Stimulated activated naive CD8-positive, alpha-beta T cell treated with anti-CD3 and anti-CD28 coated beads, Interleukin-15, Interleukin-2, amounts not matched to agents 100 U/mL and 50 U/mL, for 24 hours (primary cell): ENCODE data around the gene SEPTIN10.
"Not testable (repeated sequence)": the region's sequence is repeated elsewhere in the genome, so short reads cannot be mapped to it uniquely, and the experiment has no call there.

Experiments used
- ATAC-seq: fragments of 150-1000 bp; cut with Tn5 transposase; one replicate; pipeline ENCODE4 v1.10.0; 2021
- DNase-seq: peaks from one replicate; pipeline ENCODE4 v3.0.0; 2021

SEPTIN10 gene

DNA sequence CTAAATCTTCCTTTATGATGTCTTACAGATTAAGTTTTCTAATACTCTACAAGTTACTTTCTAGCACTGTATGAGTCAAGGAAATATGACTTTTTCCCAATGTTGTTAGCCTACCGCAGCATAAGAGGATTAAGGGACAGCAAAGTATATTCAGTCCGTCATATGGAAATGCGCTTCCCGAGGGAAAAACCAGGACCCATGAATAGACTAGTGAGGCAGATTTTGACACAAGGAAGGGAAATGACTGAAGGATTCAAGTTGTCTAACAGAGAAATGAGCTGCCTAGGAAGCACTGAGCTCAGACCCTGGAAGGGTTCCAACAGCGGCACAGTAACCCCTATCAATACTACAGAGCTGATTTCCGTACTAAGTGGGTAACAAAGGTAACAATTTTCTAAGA, 12.0 kb downstream of the SEPTIN10 start:
- ATAC-seq, result no peak

DNA sequence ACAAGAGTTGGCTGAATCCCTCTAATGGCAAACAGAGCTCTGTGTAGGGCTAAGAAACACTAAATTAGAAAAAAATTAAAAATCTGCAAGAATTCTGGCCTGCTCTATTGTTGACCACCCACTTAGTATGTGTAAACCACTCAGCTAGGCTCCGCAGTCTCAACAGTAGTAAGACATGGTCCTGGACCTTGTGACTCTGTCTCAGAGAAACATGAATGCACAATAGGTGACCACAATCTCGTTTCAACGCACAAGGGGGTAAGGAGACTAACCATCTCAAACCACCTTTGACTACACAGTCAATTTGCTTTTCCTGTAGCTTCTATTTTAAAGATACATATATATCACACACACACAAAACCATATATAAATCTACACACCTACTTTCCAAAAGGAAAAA, 16.5 kb downstream of the SEPTIN10 start:
- DNase-seq (no peak), ATAC-seq (no peak)

More for the DNA sequence above, 12.0 kb downstream of the SEPTIN10 start:
- no peak for DNase-seq

DNA sequence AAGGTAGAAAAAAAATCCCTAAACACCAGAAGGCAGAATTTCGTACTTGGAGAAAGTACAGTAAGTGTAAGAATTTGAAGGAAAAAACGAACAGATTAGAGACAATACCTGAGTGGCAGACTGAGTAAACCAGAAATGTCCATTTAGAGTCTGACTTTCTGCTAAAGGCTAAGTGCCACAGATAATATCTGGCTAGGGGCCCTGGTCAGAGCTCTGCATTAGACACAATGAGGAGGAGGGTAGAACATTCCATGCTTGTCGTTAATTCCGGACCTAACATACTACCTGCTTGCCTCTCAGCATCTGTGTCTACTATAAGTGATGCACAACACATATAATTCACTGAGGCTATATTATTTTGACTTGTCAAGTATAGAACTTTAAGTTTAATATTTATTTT, 18.1 kb downstream of the SEPTIN10 start:
- DNase-seq (no peak), ATAC-seq (no peak)

DNA sequence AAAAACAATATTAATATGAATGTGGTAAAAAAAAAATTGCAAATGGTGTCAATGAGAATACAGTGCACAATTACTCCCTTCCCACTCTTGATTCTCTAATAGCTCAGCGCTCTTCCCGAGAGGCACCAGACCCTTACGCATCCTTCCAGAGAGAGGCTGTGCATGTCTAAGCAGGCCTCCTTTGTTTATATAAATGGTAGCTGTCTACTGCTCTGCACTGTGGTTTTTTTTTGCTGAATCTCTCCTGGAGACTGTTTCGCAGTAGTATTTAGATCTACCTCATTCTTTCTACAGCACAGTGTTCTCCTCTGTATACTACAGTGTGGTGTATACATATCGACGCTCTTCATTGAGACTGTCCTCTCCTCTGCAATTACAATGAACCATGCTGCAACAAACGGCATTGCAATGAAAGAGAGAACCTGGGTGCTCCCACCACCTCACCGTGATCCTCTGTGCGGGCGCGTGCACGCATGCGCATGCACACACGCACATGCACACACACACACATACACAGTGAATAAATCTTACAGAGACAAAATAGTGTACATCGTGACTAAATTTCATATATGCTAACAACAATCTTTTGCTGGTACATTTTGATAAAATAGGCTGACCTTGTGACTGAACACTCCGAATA, 19.4 kb downstream of the SEPTIN10 start:
- DNase-seq (no peak), ATAC-seq (no peak)

DNA sequence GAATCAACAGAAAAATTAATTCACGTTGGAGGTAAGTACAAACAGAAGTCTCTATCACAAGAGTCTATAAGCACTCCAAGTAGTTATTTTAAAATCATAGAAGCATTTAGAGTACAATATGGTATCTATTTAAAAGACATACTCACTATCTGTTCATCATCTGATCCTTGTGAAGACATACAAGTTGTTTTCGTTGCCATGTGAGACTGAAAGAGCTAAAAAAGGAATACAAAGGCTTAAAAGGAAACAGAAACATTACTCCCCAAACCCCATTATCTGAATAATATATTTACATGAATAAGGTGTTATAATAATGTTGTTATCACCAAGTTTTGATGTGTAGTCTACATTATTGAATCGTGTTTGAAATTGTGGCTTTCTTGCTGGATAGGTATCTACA, 20.9 kb downstream of the SEPTIN10 start:
- no peak for DNase-seq
- no peak for ATAC-seq

DNA sequence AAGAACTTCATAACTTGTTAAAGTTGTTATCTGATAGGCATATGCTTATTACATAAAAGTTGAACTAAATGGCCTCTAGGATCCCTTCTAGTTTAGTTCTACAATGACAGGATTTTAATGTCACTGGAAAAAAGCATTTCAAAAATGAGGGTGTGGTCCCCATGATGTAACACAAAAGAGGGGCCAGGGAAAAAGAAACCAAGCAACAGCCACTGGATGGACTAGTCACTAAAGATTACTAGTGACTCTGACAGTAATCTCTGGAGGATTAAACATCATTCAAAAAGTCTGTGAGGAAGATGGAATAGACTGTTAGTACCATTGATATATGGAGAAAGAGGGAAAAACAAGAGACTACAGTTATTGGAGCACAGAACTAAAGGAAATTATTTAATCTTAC, 22.6 kb downstream of the SEPTIN10 start:
- no peak for DNase-seq

DNA sequence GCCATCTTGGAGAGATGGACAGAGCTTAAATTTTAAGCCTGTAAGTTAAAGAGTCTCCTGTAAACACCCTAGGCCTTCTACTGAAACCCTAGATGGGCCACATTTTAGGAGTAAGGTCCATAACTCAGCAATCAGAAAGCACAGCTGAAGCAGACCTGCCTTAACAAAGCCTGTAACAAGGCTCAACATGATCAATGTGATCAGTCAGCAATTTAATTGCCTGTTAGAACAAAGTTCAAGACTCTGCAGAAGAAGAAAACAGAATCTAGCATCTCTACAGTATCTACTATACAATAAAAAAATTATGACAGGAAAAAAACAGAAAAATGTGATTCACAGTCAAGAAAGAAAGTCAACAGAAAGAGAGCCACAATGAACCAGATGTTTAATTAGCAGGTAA, 27.1 kb downstream of the SEPTIN10 start:
- ATAC-seq (no peak), DNase-seq (no peak)

More for the DNA sequence above, 22.6 kb downstream of the SEPTIN10 start:
- ATAC-seq, result no peak

DNA sequence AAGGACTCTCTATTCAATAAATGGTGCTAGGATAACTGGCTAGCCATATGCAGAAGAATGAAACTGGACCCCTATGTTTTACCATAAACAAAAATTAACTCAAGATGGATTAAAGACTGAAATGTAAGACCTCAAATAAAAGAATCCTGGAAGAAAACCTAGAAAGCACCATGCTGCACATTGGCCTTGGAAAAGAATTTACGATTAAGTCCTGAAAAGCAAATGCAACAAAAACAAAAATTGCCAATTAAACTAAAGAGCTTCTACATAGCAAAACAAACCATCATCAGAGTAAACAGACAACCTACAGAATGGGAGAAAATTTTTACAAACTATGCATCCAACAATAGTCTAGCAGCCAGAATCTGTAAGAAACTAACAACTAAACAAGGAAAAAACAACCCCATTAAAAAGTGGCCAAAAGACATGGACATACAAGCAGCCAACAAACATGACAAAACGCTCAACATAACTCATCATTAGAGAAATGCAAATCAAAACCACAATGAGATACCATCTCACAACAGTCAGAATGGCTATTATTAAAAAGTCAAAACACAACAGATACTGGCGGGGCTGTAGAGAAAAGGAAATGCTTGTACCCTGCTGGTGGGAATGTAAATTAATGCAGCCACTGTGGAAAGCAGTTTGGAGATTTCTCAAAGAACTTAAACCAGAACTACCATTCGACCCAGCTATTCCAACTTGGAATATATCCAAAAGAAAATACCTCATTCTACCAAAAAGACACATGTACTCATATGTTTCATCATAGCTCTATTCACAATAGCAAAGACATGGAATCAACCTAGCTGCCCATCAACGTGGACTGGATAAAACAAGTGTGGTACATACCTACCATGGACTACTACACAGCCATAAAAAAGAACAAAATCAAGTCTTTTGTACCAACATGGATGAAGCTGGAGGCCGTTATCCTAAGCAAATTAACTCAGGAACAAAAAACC, 30.6 kb downstream of the SEPTIN10 start:
- ATAC-seq, result no peak
- no peak for DNase-seq

DNA sequence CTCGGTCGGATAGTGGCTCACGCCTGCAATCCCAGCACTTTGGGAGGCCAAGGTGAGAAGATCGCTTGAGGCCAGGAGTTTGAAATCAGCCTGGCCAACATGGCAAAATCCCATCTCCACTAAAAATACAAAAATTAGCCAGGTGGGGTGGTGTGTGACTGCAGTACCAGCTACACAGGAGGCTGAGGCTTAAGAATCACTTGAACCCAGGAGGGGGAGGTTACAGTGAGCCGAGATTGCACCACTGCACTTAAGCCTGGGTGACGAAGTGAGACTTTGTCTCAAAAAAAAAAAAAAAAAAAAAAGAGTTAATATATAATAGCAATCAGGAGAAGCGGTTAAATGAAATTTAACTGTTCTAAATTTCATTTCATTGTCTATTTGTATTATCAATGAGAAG, 36.1 kb downstream of the SEPTIN10 start:
- ATAC-seq, DNase-seq: not testable (repeated sequence)

DNA sequence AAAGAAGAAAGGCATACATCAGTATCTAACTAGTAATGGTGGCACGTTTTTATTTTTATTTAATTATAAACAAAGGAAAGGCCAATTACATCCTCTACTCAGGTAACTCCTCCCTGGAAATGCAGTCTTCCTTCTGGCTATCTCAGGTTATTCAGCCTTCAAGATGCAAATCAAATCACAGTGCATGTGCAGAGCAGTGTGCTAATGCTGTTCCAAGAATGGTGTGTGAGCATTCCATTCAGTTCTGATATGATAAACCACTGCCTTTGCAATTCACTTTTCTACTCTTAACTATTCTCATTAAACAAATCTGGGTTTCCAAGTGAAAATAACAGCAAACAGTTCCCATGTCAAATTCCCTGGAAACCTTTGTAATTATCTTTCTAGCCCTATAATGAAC, 38.4 kb downstream of the SEPTIN10 start:
- DNase-seq, result no peak
- ATAC-seq, result no peak

DNA sequence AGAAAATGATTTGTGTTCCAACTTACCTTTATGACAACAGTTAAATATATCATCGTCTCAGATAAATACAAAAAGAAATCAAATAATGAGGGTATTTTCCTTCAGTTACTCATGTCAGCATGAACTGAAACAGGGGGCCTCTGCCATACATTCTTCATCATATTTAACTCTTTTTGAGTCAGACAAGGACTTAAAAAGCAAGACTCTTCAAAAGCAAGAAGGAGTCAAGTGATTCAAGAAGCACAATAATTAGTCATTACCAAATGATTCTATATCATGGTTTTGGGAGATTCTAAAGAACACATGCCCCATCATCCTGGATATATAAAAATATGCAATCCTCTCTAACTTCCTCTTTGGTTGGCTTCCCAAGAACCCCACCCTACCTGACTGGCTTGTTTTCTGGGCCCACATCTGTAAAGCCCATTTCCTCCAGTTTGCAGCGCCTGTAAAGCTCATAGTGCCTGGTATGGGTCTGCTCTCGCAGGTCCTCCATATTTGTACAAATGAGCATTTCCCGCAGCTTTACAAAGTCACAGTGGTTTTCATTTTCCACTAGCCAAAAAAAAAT, 49.7 kb downstream of the SEPTIN10 start:
- DNase-seq, result no peak
- ATAC-seq, result peak; percentile 19

DNA sequence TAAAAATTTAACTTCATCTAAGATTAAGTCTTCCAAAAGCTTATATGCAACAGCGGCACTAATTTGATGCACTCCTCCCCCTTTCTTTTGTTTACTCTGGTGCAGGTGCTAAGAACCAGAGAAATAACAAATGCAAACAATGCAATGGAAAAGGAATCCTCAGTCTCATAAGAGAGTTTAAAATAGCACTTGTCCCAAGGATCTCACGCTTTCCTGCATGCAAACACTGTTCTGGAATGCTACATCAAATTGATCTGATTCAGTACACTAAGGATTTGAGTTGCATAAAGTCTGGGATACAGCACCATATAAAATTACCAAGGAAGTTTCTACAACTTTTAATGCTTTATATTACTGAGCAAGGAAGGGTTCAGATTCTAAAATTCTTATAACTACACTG, 50.5 kb downstream of the SEPTIN10 start:
- no peak for ATAC-seq
- DNase-seq, result no peak

DNA sequence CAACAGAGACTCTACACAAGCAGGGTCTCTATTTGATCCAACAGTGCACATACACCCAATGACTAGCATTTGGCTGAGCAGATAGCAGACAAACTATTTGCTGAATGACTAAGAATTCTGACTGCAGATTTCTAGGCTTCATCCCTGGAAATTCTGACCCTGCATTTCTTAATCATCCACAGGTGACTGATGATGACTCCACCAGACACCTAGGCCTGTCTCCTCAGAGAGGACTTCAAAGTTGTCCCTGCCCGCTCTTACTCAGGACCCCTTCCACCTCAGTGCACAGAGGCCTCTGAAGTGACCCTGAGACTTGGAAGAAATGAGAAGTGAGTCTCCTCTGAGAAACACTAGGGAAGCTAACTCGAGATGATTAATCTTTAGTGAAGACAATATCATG, 51.3 kb downstream of the SEPTIN10 start:
- DNase-seq (no peak), ATAC-seq (peak; percentile 69)

DNA sequence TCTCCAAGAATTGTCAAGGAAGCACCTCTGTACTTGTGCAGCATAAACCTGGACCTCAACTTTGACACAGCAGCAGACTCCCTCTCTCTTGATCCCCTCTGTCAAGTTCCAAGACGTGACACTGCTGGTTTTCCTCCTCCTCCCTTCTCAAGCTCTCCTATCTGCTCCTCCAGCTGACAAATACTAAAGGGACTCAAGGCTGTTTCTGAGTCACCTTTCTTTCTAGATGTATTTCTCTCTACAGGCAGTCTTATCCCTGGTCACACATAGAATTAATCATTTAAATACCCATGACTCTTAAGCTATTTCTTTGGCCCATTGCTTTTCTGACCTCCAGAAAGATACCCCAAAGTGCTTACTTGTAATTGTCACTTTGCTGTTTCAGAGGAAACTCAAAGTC, 53.5 kb downstream of the SEPTIN10 start:
- DNase-seq, result no peak
- ATAC-seq, result no peak

DNA sequence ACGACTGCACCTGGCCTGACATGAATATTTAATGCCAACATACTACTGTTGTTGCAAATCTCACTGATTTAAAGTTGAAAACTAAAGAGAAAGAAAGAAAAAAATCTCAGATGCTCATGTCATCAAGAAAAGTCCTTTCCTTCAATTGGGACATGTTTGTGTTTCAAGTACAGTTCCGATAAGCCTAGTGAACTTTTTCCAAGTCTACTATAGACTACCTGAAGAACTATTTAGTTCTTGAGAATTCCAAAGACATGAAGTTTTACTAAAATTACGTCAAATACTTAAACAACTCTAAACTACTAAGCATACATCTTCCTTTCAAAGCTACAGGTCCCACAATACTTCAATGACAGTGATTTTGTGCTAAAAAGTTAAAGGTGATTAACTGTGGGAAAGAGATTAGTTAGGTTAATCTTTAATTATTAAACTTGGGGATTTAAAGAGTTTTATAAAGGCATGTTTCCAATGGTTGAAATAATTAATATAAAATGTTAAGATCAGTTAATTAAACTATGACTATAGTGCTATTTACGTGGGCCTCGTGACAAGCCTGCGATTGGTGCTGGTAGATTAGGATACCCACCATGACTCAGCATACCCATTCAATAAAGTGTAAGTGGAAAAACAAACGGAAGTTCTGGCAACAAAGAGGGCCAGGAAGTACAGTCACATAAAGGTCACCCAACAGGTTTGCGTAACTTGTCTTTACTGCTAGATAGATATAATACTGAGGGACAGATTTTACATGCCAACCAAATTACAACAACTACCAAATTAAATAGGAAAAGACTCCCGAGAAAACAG, 55.5 kb downstream of the SEPTIN10 start:
- ATAC-seq, result peak; percentile 48
- DNase-seq, result no peak

DNA sequence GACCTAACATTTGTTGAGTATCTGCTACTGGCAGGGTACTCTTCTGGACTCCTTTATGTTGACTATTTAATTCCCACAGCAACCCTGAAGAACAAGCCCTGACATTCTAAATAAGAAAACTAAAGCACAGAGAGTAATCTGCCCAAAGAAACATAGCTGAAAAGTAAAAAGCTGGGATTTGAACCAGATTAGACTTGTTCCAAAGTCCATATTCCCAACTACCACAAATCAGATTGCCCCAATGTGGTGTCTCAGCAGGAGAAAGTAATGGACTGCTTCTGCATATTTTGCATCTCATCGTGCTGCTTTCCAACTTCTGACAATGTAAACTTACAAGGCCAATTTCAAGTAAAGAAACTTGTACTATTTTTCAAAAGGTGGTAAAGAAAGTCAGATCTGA, 56.5 kb downstream of the SEPTIN10 start:
- no peak for ATAC-seq
- no peak for DNase-seq

DNA sequence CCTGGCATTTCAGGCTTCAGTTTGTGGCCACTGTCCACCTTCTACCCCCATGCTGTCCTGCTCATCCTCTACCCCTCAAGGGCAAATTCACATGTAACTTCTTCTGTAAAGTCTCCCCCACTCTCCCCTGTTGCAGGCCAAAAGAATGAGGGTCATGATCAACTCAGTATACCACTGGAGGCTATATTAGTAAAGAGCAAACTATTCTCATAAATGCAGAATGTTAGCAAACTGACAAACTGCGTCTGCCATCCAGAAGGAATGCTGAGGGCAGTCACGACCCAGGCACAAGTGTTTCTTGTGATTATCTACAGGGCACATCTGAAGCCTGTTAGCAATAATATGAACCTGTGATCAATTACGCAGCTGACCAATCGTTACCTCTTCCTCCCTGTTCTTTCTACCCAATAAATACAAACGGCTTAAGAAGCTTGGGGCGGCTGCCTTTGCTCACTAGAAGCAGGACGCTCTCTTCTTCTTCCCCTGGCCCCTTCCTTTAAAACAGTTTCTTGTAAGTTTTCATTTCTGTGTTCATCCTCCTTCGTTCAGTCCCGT, 58.3 kb downstream of the SEPTIN10 start:
- ATAC-seq (no peak), DNase-seq (no peak)

DNA sequence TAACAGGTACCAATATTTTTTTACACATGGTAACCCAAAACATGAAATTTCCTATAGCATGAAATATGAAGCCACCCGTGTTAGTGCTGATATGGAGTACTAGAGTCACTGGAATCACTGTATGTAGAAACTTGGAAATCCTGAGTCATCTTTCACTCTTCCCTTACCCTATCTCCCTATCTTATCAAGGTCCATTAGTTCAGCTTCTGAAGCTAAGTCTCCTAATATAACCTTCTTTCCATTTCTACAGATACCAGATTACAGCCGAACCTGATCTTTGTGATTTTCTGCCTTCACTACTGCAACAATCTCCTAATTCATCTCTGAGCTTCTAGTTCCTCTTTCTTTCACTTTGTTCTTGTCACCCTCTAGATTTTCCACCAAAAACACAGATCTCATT, 59.0 kb downstream of the SEPTIN10 start:
- DNase-seq, result no peak
- ATAC-seq, result no peak

DNA sequence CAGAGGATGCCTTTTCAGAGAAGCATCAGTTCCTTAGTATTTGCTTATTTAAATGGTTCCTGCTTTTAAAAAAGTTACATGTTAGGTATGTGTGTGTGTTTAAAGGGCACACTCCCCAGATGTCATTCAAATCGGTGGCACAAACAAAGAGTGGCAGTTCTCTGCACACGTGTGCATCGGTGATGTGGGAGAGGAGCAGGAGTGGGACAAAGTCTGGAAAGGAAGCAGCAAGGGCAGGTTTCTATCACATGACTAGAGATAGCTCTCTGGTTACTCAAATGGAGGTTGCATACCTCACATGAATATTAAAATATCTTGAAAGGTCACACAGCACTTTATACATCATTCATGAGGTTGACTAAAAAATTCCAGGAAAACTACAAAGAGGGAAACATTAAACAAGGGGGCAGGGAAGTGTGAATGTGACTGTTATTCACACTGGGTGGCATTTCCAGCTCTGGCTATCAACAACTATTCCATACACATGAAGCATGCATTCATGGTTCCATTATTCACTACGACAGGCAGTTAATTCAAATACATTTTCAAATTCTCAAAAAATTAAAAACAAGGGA, 64.7 kb downstream of the SEPTIN10 start:
- no peak for DNase-seq
- ATAC-seq, result peak; percentile 6

DNA sequence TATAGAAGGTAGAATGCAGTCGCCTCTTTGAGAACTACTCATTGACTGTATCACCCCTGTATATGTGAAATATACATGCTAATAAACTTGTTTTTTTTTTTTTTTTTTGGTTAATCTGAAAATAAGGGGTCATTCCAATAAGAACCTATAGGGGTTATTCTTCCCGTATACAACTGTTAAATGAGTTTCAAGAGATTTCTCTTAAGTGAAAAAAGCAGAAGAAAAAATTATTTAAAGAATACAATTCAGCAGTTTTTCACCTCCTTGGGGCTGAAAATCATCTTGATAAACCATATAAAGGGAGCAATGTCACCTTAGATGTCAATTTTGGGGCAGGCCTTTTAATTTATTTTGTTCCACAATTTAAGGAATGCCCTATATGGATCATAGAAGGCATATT, 66.5 kb downstream of the SEPTIN10 start:
- no peak for ATAC-seq
- DNase-seq, result no peak

DNA sequence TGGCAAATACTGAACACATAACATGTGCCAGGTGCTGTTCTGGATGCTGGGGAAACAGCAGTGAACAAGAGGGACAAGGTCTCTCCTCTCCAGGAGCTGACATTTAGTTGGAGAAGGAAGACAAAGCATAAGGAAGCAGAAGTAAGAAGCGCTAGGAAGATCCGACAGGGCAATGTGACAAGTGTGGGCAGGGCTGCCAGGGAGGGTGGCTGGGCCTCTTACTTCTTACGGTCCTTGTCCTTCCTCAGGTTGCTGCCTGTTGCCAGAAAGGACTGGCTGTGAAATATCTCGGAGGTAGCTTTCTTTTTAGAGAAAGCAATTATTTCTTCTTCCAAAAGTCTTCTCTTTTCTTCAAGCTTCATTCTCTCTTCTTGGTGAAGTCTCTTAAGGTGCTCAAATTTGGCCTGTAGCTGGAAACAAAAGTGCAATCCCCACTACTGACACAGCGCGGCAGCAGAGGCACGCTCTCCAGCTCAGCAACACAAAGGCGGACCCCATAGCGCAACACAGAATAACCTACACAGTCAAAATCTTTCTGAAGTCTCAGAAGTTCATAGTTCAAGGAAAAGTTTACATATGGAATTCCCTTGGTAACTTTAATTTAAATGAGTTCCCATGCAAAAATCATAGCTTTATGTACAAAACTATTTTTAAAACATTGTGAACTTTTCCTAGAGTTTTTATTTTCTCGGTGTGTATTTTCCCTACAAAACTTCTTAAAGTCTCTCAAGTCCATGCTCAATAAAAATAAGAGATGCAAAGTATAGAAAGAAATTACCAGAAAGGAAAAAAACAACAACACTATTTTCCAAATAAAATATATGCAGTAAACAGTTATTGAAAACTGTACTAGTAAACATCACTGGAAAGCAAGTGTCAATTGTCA, 67.7 kb downstream of the SEPTIN10 start:
- ATAC-seq, result peak; percentile 76
- peak; percentile 68 for DNase-seq
